Loucy (cell line): ENCODE data around the gene PANK2.

Experiments
- EZH2phosphoT487 ChIP-seq: fragments of 200-600 bp; IDR thresholded peaks from 2 replicates; pipeline ENCODE4 v1.6.1; 2018; ENCODE audit warnings: antibody characterized with exemption, mild to moderate bottlenecking, moderate library complexity, borderline replicate concordance
- TF ChIP-seq, protein P1 (sequence below): fragments of 200-600 bp; sonication (generic); conservative IDR thresholded peaks from 2 replicates; pipeline ENCODE4 v1.5.1; 2014; ENCODE audit warnings: mild to moderate bottlenecking, antibody characterized with exemption, low read length

DNA sequence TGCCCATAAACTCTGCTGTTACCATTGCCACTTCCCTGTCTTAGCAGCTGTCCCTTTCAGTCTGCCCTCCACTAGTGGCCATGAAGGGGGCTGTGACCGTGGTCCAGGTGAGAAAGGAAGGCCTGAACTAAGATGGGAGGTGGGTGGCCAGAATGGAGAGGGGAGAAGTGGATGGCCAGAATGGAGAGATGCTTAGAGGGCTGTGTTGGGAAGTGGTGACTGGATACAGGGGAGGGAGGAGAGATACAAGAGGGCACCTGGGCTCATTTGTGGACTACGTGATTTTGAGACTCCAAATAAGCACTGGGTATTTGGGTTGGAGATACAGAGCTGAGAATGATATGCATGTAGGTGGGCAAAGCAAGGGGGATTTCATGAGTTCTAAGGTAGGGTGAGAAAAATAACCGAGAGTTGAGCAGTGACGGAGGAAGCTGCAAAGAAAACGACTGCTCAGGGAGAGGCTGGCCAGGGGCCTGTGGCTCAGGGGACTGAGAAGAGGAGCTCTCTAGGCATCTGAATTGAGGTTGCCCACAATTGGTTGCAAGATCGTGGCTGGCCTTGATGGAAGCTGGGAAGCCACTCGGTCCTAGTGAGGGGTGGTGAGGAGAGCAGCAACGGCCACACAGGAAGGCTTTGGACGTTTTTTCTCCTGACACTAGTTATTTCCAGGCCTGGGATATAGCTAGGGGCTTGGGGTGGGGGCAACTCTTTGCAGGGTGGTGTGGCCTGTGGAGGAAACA lies 36.9 kb downstream of the PANK2 start:
- TF ChIP-seq, protein P1, sequence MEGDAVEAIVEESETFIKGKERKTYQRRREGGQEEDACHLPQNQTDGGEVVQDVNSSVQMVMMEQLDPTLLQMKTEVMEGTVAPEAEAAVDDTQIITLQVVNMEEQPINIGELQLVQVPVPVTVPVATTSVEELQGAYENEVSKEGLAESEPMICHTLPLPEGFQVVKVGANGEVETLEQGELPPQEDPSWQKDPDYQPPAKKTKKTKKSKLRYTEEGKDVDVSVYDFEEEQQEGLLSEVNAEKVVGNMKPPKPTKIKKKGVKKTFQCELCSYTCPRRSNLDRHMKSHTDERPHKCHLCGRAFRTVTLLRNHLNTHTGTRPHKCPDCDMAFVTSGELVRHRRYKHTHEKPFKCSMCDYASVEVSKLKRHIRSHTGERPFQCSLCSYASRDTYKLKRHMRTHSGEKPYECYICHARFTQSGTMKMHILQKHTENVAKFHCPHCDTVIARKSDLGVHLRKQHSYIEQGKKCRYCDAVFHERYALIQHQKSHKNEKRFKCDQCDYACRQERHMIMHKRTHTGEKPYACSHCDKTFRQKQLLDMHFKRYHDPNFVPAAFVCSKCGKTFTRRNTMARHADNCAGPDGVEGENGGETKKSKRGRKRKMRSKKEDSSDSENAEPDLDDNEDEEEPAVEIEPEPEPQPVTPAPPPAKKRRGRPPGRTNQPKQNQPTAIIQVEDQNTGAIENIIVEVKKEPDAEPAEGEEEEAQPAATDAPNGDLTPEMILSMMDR: no peak
- TF ChIP-seq EZH2phosphoT487: no peak
